K562 (cell line): ENCODE results near the gene NSMCE1. TPM values are rescaled to one million over a fixed set of nuclear protein-coding genes. Genes with fewer than 3 reads are reported as not detected.
A peak's percentile ranks its signal among the peaks of the same experiment; 100 is the strongest.

Experiments
- HES1 ChIP-seq: fragments of 450-650 bp; IDR thresholded peaks from 2 replicates; pipeline ENCODE4 v1.6.1; 2016; ENCODE audit warnings: low read depth, mild to moderate bottlenecking, moderate library complexity
- JUND ChIP-seq, 2 experiments: IDR thresholded peaks; 2 replicates in 1 of 2; 3 replicates in 1 of 2; pipeline ENCODE4 v1.6.1; 2011; ENCODE audit warnings: borderline replicate concordance in 2 of 2, low read depth in 2 of 2, low read length in 2 of 2, improper control_type of control experiment in 1 of 2, missing biosample characterization in 1 of 2, missing genetic modification characterization in 1 of 2, missing genetic modification reagents in 1 of 2
- MGA ChIP-seq: fragments of 450-650 bp; IDR thresholded peaks from 2 replicates; pipeline ENCODE4 v1.6.1; 2016; ENCODE audit warnings: mild to moderate bottlenecking, moderate library complexity
- NCOR1 ChIP-seq: fragments of 450-650 bp; IDR thresholded peaks from 2 replicates; pipeline ENCODE4 v1.6.1; 2016; ENCODE audit warnings: mild to moderate bottlenecking, moderate library complexity
- PRDM10 ChIP-seq: fragments of 450-650 bp; IDR thresholded peaks from 2 replicates; pipeline ENCODE4 v1.6.1; 2018; ENCODE audit not compliant: partially characterized antibody
- TCF3 ChIP-seq: sonication (generic); formaldehyde crosslinking; IDR thresholded peaks from 2 replicates; pipeline ENCODE4 v1.4.0; 2020; ENCODE audit warnings: mild to moderate bottlenecking, missing genetic modification reagents
- TOE1 ChIP-seq, 2 experiments: fragments of 450-650 bp in 1 of 2; sonication (generic) in 1 of 2; formaldehyde crosslinking in 1 of 2; IDR thresholded peaks; 2 replicates each; pipeline versions ENCODE4 v1.7.1 to v1.8.0; 2016 to 2022; ENCODE audit warnings: borderline replicate concordance in 2 of 2, mild to moderate bottlenecking in 2 of 2, antibody characterized with exemption in 1 of 2, inconsistent platforms in 1 of 2, low read depth in 1 of 2, missing genetic modification reagents in 1 of 2, moderate library complexity in 1 of 2
- ZNF589 ChIP-seq: fragments of 200-800 bp; sonication (Bioruptor generic); IDR thresholded peaks from 2 replicates; pipeline ENCODE4 v1.6.1; 2016; ENCODE audit warnings: low read depth, missing genetic modification characterization, missing compliant biosample characterization
- polyA plus RNA-seq, 8 experiments: library from polyadenylated mRNA; depleted of rRNA in 4 of 8; stranded (reverse) in 5 of 8; unstranded in 3 of 8; fragments of >200 nt; fragmentation: Nextera tagmentation in 2 of 8; fragmentation: Illumina TruSeq in 1 of 8; extraction: Ambion mirVana in 2 of 8; extraction: Trizol in 1 of 8; gene quantifications; 2 replicates each; pipeline versions ENCODE4 v1.2.1 to v1.2.3, GENCODE V29; 2011 to 2014; ENCODE audit warnings: inconsistent platforms in 1 of 8, missing spikeins in 1 of 8
- total RNA-seq, 7 experiments: library from RNA; depleted of rRNA in 6 of 7; stranded (reverse); fragments of >200 nt in 6 of 7; fragmentation: Illumina TruSeq in 2 of 7; extraction: Trizol in 2 of 7; gene quantifications; 2 replicates each; pipeline versions ENCODE4 v1.2.1 to v1.2.3, GENCODE V29; 2011 to 2021; ENCODE audit warnings: low replicate concordance in 1 of 7

Gene NSMCE1
- total and polyA plus RNA-seq, 9 of the 15 experiments (the other 6 are each of a cell fraction or from before 2014, with no cell fraction given) = 52.1 to 163 (median 61.5) TPM

- peak; percentile 80 for TF ChIP-seq HES1
- TF ChIP-seq PRDM10 = peak; percentile 71
- TF ChIP-seq MGA = peak; percentile 78
- TF ChIP-seq TOE1 (IDR thresholded peaks at IDR 0.05; ENCODE audit: borderline replicate concordance) = peak; percentile 67; the same call in 1 of the 2 replicates
- no peak for TF ChIP-seq TOE1 (CRISPR knock-in tag; IDR thresholded peaks at IDR 0.05; ENCODE audit: borderline replicate concordance, low read depth)
- TF ChIP-seq ZNF589 (CRISPR knock-in tag) = peak; percentile 62; the same call in 1 of the 2 replicates
- TF ChIP-seq JUND (IDR thresholded peaks at IDR 0.05; ENCODE audit: borderline replicate concordance, low read depth, low read length) = no peak; the same call in 1 of the 2 replicates
- peak; percentile 65; the same call in 2 of the 3 replicates for TF ChIP-seq JUND (tag; IDR thresholded peaks at IDR 0.05; ENCODE audit: borderline replicate concordance, low read depth, low read length)
- peak; percentile 48; the same call in 1 of the 2 replicates for TF ChIP-seq TCF3 (CRISPR knock-in tag)
- 0 out of 2 replicates have a peak, but pooled peaks have one; percentile 35 for TF ChIP-seq NCOR1
Observed at GRCh38 chr16:27235055-27235937, 33.3 kb downstream of the NSMCE1 start (continued).
